Measurements from ENCODE around the gene GPR17.

Gene GPR17

DNA sequence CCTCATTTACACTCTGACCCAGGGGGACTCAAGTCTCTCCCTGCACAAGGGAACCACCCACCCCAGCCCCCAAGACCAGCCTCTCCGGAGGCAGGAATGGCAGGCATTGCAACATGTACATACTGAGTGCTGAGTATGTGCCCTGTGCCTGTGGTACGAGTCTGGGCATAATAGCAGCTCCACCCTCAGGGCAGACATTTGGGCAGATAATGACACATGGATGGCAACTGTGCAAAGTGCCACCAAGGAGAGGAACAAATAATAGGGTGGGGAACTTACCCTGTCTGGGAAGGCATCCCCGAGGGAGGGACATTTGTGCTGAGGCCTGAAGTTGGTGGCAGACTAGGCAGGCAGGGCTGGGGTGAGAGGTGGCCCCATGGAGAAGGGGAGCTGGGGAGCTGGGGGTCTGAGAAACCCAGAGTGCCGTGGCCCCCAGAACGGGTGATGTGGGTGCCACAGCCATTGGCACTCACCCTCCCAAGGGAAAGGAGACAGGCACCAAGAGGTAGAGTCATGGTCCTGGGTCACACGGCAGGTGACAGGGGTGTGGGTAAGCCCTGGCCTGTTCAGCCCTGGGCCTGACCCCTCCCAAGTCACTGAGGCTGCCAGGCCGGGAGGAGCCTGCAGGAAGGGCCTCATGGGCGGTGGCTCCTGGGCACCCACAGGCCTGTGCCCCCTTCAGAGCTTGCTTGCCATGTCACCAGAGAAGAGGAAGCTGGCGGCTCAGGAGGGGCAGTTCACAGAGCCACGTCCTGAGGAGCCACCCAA lies 15.7 kb upstream of the GPR17 start:
- no peak for TF ChIP-seq CTCF (IDR thresholded peaks at IDR 0.05; ENCODE audit: insufficient read depth, low read length, poor library complexity, severe bottlenecking)
- TF ChIP-seq EZH2phosphoT487 (conservative IDR thresholded peaks at IDR 0.05; ENCODE audit: low read length) = no peak

GRCh38 chr2:127630864-127631540 lies 15.0 kb upstream of the GPR17 start:
- TF ChIP-seq EZH2phosphoT487 (conservative IDR thresholded peaks at IDR 0.05; ENCODE audit: low read length) = no peak
- H3F3A ChIP-seq (ENCODE audit: insufficient read depth) = no peaks in the 10 kb centered on the region
- no peaks in the 10 kb centered on the region for H3K9me3 ChIP-seq (ENCODE audit: insufficient read depth, low read length)
- no peak overlapping the region for H2AFZ ChIP-seq (ENCODE audit: low read depth, low read length, severe bottlenecking)
- no peaks in the 10 kb centered on the region for H3K9me2 ChIP-seq (replicated peaks; ENCODE audit: insufficient read depth, low read length)
- H3K27ac ChIP-seq (ENCODE audit: low read depth, low read length) = no peak overlapping the region
- H3K79me2 ChIP-seq (ENCODE audit: insufficient read depth, low read length) = no peaks in the 10 kb centered on the region
- H4K20me1 ChIP-seq (ENCODE audit: low read depth, low read length) = no peaks in the 10 kb centered on the region
- H3K36me3 ChIP-seq (ENCODE audit: low read length) = no peaks in the 10 kb centered on the region
- H3K4me2 ChIP-seq (ENCODE audit: low read depth, low read length, poor library complexity, severe bottlenecking) = no peak overlapping the region
- no peak overlapping the region for H3K9ac ChIP-seq (ENCODE audit: low read length)
- H3K4me3 ChIP-seq (ENCODE audit: insufficient read depth, low read length, poor library complexity, severe bottlenecking) = no peak overlapping the region
- no peaks in the 10 kb centered on the region for H3K27me3 ChIP-seq (ENCODE audit: low read length)

More for the DNA sequence above, 15.7 kb upstream of the GPR17 start:
- Histone ChIP-seq H2AFZ (ENCODE audit: low read depth, low read length, severe bottlenecking) (no peak overlapping the region), H3K4me2 (ENCODE audit: low read depth, low read length, poor library complexity, severe bottlenecking) (no peak overlapping the region), H3K27me3 (ENCODE audit: low read length) (no peaks in the 10 kb centered on the region), H3K79me2 (ENCODE audit: insufficient read depth, low read length) (no peaks in the 10 kb centered on the region), H3K9me3 (ENCODE audit: insufficient read depth, low read length) (no peaks in the 10 kb centered on the region), H4K20me1 (ENCODE audit: low read depth, low read length) (no peaks in the 10 kb centered on the region), H3K36me3 (ENCODE audit: low read length) (no peaks in the 10 kb centered on the region), H3F3A (ENCODE audit: insufficient read depth) (no peaks in the 10 kb centered on the region), H3K9me2 (replicated peaks; ENCODE audit: insufficient read depth, low read length) (no peaks in the 10 kb centered on the region), H3K9ac (ENCODE audit: low read length) (no peak overlapping the region), H3K4me3 (ENCODE audit: insufficient read depth, low read length, poor library complexity, severe bottlenecking) (no peak overlapping the region), H3K27ac (ENCODE audit: low read depth, low read length) (no peak overlapping the region)

GRCh38 chr2:127631541-127631996 lies 14.4 kb upstream of the GPR17 start:
- Histone ChIP-seq H3K9me3 (ENCODE audit: insufficient read depth, low read length) (no peaks in the 10 kb centered on the region), H4K20me1 (ENCODE audit: low read depth, low read length) (no peaks in the 10 kb centered on the region), H2AFZ (ENCODE audit: low read depth, low read length, severe bottlenecking) (no peak overlapping the region), H3K9me2 (replicated peaks; ENCODE audit: insufficient read depth, low read length) (no peaks in the 10 kb centered on the region), H3K27me3 (ENCODE audit: low read length) (no peaks in the 10 kb centered on the region), H3F3A (ENCODE audit: insufficient read depth) (no peaks in the 10 kb centered on the region), H3K27ac (ENCODE audit: low read depth, low read length) (no peak overlapping the region), H3K79me2 (ENCODE audit: insufficient read depth, low read length) (no peaks in the 10 kb centered on the region), H3K4me3 (ENCODE audit: insufficient read depth, low read length, poor library complexity, severe bottlenecking) (no peak overlapping the region), H3K9ac (ENCODE audit: low read length) (no peak overlapping the region), H3K4me2 (ENCODE audit: low read depth, low read length, poor library complexity, severe bottlenecking) (no peak overlapping the region), H3K36me3 (ENCODE audit: low read length) (no peaks in the 10 kb centered on the region)
- TF ChIP-seq EZH2phosphoT487 (conservative IDR thresholded peaks at IDR 0.05; ENCODE audit: low read length) = no peak
- TF ChIP-seq CTCF (IDR thresholded peaks at IDR 0.05; ENCODE audit: insufficient read depth, low read length, poor library complexity, severe bottlenecking) = no peak

Data from SU-DHL-6 (cell line).